ENCODE data around the gene UCP3.
A peak's percentile ranks its signal among the peaks of the same experiment; 100 is the strongest.

The UCP3 gene

GRCh38 chr11:73982990-73983740, 25.7 kb downstream of the UCP3 start (continued):
- TF ChIP-seq CSRNP3 (CRISPR knock-in tag; IDR thresholded peaks at IDR 0.05), result no peak

GRCh38 chr11:73982595-73982989, 26.3 kb downstream of the UCP3 start, which contains the start of gene UCP2:
TSS of gene UCP2 (minus strand) at chr11:73982843. CDS start at chr11:73978378, 4,465 bp downstream.
- peak; percentile 92 for ATAC-seq
- TF ChIP-seq ZC3H10 (CRISPR knock-in tag; IDR thresholded peaks at IDR 0.05), result no peak
- no peak for TF ChIP-seq CSRNP3 (CRISPR knock-in tag; IDR thresholded peaks at IDR 0.05)
- TF ChIP-seq CSDC2 (CRISPR knock-in tag; IDR thresholded peaks at IDR 0.05), result no peak
- no peak for TF ChIP-seq ZFP30 (CRISPR knock-in tag; IDR thresholded peaks at IDR 0.05)
- no peak for TF ChIP-seq SNAI2 (CRISPR knock-in tag; IDR thresholded peaks at IDR 0.05)
- no peak for TF ChIP-seq TSHZ2 (CRISPR knock-in tag; IDR thresholded peaks at IDR 0.05)
- no peak for TF ChIP-seq ZNF8 (CRISPR knock-in tag; IDR thresholded peaks at IDR 0.05)
- no peak for TF ChIP-seq PPARA (CRISPR knock-in tag; IDR thresholded peaks at IDR 0.05; ENCODE audit: borderline replicate concordance)
- no peak for TF ChIP-seq ZNF565 (CRISPR knock-in tag; conservative IDR thresholded peaks at IDR 0.05; ENCODE audit: low read depth)
- no peak for TF ChIP-seq ZFP3 (CRISPR knock-in tag; IDR thresholded peaks at IDR 0.05)
- no peak for TF ChIP-seq ISL1 (CRISPR knock-in tag; IDR thresholded peaks at IDR 0.05)
- TF ChIP-seq PATZ1 (CRISPR knock-in tag; IDR thresholded peaks at IDR 0.05; ENCODE audit: borderline replicate concordance), result no peak
- TF ChIP-seq ZNF70 (CRISPR knock-in tag; IDR thresholded peaks at IDR 0.05), result no peak
- no peak for TF ChIP-seq ESRRG (CRISPR knock-in tag; IDR thresholded peaks at IDR 0.05)

- no peak for ATAC-seq
- TF ChIP-seq RARB (CRISPR knock-in tag; IDR thresholded peaks at IDR 0.05) (no peak), GLIS3 (CRISPR knock-in tag; IDR thresholded peaks at IDR 0.05) (no peak), ESRRG (CRISPR knock-in tag; IDR thresholded peaks at IDR 0.05) (no peak), PATZ1 (CRISPR knock-in tag; IDR thresholded peaks at IDR 0.05; ENCODE audit: borderline replicate concordance) (no peak), CREB5 (CRISPR knock-in tag; IDR thresholded peaks at IDR 0.05; ENCODE audit: low read depth) (no peak), CSRNP3 (CRISPR knock-in tag; IDR thresholded peaks at IDR 0.05) (no peak), ISL1 (CRISPR knock-in tag; IDR thresholded peaks at IDR 0.05) (no peak), ARNTL (CRISPR knock-in tag; IDR thresholded peaks at IDR 0.05; ENCODE audit: borderline replicate concordance, low read depth) (no peak), PPARA (CRISPR knock-in tag; IDR thresholded peaks at IDR 0.05; ENCODE audit: borderline replicate concordance) (no peak), TOX (CRISPR knock-in tag; IDR thresholded peaks at IDR 0.05; ENCODE audit: borderline replicate concordance) (no peak), POU6F1 (CRISPR knock-in tag; IDR thresholded peaks at IDR 0.05; ENCODE audit: borderline replicate concordance, low read depth) (no peak), ZFP3 (CRISPR knock-in tag; IDR thresholded peaks at IDR 0.05) (no peak), ZNF70 (CRISPR knock-in tag; IDR thresholded peaks at IDR 0.05) (no peak), ZFP30 (CRISPR knock-in tag; IDR thresholded peaks at IDR 0.05) (no peak), BACH2 (CRISPR knock-in tag; IDR thresholded peaks at IDR 0.05; ENCODE audit: borderline replicate concordance) (no peak)
Measured at GRCh38 chr11:73981051-73981805, 27.7 kb downstream of the UCP3 start.

Data from SK-N-SH treated with all-trans-retinoic acid at 6 μM for 48 hours (cell line).